GM12874 (cell line): Measurements from ENCODE around the gene CX3CR1.

ENCODE experiments used
- TF ChIP-seq, protein P1 (sequence below): IDR thresholded peaks from 2 replicates; pipeline ENCODE4 v1.5.1; 2011; ENCODE audit warnings: low read depth, mild to moderate bottlenecking, control low read depth, low read length, moderate library complexity; ENCODE audit not compliant: insufficient read depth

Gene CX3CR1

GRCh38 chr3:39228496-39228895, 51.3 kb downstream of the CX3CR1 start:
- TF ChIP-seq, protein P1, sequence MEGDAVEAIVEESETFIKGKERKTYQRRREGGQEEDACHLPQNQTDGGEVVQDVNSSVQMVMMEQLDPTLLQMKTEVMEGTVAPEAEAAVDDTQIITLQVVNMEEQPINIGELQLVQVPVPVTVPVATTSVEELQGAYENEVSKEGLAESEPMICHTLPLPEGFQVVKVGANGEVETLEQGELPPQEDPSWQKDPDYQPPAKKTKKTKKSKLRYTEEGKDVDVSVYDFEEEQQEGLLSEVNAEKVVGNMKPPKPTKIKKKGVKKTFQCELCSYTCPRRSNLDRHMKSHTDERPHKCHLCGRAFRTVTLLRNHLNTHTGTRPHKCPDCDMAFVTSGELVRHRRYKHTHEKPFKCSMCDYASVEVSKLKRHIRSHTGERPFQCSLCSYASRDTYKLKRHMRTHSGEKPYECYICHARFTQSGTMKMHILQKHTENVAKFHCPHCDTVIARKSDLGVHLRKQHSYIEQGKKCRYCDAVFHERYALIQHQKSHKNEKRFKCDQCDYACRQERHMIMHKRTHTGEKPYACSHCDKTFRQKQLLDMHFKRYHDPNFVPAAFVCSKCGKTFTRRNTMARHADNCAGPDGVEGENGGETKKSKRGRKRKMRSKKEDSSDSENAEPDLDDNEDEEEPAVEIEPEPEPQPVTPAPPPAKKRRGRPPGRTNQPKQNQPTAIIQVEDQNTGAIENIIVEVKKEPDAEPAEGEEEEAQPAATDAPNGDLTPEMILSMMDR: no peak

DNA sequence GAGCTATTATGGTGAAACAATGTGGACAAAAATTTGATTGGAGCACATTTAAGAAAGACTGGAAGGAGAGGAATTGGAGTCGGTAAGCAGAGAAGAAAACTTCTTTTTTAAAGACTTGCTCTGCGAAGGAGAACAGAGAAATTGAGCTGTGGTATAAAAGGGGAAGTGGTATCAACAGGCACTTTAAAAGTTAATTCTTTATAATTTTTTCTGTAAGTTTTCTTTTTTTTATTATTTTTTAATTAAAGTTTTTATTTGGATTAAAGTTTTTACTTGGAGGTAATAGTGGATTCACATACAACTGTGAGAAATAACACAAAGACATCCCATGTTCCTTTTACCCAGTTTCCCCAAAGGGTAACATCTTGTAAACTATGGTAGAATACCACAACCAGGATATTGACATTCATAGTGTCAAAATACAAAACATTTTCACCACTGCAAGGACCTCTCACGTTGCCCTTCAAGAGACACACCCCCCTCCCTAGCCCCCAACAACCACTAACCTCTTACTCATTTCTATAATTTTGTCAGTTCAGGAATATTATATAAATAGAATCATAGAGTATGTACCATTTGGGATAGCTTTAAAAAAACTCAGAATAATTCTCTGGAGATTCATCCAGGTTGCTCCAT, 53.6 kb downstream of the CX3CR1 start:
- TF ChIP-seq, protein P1: no peak

DNA sequence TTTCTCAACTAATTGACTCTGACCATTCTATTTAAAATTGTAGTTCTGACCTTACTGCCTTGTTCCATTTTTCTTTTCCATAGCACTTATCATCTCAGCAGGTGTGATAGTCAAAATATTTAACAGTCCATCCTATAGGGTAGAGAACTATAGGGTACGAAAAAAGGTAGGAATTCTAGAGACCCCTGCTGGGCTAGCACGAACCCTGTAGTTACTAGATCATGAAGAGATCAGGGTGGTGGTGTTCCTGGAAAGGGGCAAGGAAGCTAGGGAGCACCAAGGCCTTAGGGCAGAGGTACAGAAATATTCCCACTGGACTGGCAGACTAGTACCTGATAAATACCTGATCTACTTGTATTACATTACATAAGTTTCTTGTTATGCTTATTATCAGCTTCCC, 55.5 kb downstream of the CX3CR1 start:
- TF ChIP-seq, protein P1: no peak

GRCh38 chr3:39222939-39223338, 56.9 kb downstream of the CX3CR1 start:
- TF ChIP-seq, protein P1: no peak

GRCh38 chr3:39222462-39222861, 57.4 kb downstream of the CX3CR1 start:
- TF ChIP-seq, protein P1: no peak

GRCh38 chr3:39221141-39221530, 58.7 kb downstream of the CX3CR1 start:
- TF ChIP-seq, protein P1: no peak

DNA sequence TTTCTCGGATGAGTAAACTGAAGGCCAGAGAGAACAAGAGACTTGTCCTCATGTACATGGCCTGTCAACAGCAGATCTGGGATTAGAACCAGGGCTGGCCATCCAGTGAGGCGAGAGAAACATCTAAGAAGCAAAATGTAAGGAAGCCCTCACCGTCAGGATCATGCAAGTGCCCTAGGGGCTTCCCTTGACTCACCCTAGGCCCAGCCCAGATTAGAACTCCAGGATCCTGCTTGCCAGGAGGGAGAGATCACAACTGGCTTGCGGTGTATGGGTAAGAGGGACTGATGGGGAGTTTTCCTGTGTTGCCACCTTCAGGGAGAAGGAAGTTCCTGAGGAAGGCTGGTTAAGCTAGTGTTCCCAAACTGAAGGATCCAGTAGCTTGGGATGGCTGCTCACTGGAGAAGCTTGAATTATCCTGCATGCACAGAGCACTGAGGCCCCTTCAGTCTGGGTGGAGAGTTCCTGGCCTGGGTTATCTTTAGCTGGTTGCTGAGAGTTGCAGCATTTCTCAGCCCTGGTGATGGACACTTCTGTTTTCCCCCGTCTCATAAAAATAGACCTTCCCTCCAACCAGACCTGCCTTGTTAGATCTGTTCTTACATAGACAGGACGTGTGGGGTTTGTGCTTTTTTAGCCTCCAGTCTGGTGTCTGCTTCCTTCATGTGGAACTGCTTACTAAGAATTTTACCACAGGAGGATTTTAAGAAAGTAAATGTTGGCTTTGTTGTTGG, 59.3 kb downstream of the CX3CR1 start:
- TF ChIP-seq, protein P1: no peak
